WTC11 (cell line): ENCODE measurements around the gene ZP3. TPM values are rescaled to one million over a fixed set of nuclear protein-coding genes. Genes with fewer than 3 reads are reported as not detected.
"Not testable (repeated sequence)": the region's sequence is repeated elsewhere in the genome, so short reads cannot be mapped to it uniquely, and the experiment has no call there.

Source experiments
- ATAC-seq: fragments of 200-7000 bp; cut with Tn5 transposase; 2 replicates; pipeline ENCODE4 v1.10.0; 2021; ENCODE audit warnings: mild to moderate bottlenecking, moderate library complexity
- CTCF ChIA-PET: fragments of 300-600 bp; sonication (Branson Sonifier 250); formaldehyde crosslinking; loops from one replicate; lab custom pipeline; 2021; ENCODE audit warnings: antibody characterized with exemption; lab: Charles Lee
- POLR2A ChIA-PET: fragments of 350-600 bp; sonication (Branson Sonifier 250); formaldehyde crosslinking; loops from one replicate; lab custom pipeline; 2021; ENCODE audit warnings: antibody characterized with exemption; lab: Charles Lee
- DNase-seq: peaks from one replicate; pipeline ENCODE4 v3.0.0; 2021; ENCODE audit warnings: low spot score
- H3K27ac Mint-ChIP-seq: 2 replicates; pipeline ENCODE4 v1.8.0; 2021; ENCODE audit warnings: mixed read lengths
- H3K27me3 Mint-ChIP-seq: 2 replicates; pipeline ENCODE4 v1.8.0; 2021; ENCODE audit warnings: low read depth, mild to moderate bottlenecking, moderate library complexity, mixed read lengths
- H3K36me3 Mint-ChIP-seq: 2 replicates; pipeline ENCODE4 v1.8.0; 2021; ENCODE audit warnings: mixed read lengths
- H3K4me1 Mint-ChIP-seq: 2 replicates; pipeline ENCODE4 v1.8.0; 2022; ENCODE audit warnings: mixed read lengths
- H3K4me3 Mint-ChIP-seq: 2 replicates; pipeline ENCODE4 v1.8.0; 2021; ENCODE audit warnings: mild to moderate bottlenecking, moderate library complexity, mixed read lengths
- H3K9me3 Mint-ChIP-seq: 2 replicates; pipeline ENCODE4 v1.8.0; 2021; ENCODE audit warnings: mixed read lengths
- total RNA-seq: library from RNA; stranded (reverse); gene quantifications from 3 replicates; pipeline ENCODE4 v1.2.3, GENCODE V29; 2021

The ZP3 gene
- total RNA-seq, 1 experiment from 2014 or later = 1.8 TPM

DNA sequence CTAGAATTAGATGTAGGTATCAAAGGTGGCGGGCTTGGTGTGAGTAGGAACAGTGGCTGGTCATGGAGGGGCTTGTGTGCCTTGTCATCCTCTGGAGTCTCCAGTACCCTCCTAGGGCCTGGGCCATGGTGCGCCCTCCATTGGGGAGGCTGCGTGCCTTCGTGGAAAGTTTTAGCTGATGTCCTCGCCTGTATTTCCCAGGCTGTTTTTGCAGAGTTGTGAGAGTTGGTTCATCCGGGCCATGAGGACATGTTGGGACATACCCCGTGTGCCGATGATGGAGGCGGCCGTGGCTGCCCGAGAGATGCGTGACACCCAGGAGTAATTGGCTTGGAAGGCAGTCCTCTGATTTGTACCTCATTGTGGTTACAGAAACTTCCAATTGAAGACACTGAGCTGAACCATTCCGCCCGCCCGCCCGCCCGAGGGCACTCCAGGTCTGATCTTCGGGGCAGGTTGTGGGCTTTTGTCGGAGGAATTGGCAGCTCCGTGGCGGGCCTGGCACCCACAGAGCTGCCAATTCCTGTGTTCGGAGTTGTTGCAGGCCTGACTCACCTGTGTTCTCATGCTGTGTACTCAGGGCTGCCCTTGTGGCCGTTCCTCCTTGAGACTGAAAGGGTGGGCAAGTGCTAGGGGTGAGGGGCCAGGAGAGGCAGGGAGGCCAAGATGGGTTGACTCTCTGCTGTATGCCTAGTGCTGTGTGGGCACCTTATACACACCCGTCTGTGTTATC lies 52.2 kb downstream of the ZP3 start:
- POLR2A ChIA-PET, CTCF ChIA-PET, H3K9me3 Mint-ChIP-seq, H3K4me3 Mint-ChIP-seq, H3K36me3 Mint-ChIP-seq, DNase-seq, H3K27me3 Mint-ChIP-seq, H3K4me1 Mint-ChIP-seq: not testable (repeated sequence)
- ATAC-seq = peak; percentile 12; the same call in 1 of the 2 replicates
- peak overlapping the region; percentile 80 for H3K27ac Mint-ChIP-seq

DNA sequence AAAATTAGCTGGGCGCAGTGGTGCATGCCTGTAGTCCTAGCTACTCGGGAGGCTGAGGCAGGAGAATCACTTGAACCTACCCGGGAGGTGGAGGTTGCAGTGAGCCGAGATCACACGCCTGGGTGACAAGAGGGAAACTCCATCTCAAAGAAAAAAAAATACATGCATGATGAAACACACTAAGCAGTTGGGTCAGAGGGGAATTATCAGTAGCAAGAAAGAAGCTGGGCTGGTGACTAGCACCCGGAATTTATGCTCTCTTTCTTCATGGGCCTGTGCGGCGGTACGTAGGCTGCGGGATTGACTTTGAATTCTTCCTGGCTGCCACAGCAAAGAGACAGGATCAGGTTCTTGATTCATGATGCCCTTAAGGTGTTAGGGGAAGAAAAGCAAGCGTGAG lies 54.9 kb downstream of the ZP3 start:
- H3K9me3 Mint-ChIP-seq, ATAC-seq, POLR2A ChIA-PET: not testable (repeated sequence)

DNA sequence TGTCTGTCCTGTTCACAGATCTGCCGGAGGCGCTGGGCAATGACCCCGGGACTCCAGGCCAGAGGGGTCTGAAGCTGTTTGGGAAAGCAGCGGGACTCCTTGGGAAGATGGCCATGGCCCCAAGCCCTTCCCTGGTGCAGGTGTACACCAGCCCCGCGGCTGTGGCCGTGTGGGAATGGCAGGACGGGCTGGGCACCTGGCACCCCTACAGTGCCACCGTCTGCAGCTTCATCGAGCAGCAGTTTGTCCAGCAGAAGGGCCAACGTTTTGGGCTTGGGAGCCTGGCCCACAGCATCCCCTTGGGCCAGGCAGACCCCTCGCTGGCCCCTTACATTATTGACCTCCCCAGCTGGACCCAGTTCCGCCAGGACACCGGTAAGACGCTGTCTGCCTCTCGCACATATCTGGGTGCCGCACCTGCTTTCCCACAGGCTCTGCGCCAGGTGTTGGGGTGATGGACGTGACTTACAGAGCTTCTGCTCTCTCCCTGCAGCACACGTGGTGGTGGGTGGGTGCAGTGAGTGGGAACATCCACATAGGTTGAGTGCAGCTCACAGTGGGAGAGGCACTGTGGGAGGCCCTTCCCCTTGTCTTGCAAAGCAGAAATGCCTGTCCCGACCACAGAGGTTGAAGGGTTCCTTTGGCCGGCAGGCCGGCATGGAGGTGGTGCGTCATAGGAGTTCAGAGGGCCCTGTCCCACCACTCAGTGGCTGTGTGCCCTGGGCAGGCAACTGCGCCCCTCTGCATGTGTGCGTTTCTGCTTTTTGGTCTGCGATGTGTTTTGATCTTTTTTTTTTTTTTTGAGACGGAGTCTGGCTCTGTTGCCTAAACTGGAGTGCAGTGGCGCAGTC lies 55.9 kb downstream of the ZP3 start:
- H3K27me3 Mint-ChIP-seq, H3K4me3 Mint-ChIP-seq, H3K9me3 Mint-ChIP-seq, H3K4me1 Mint-ChIP-seq, POLR2A ChIA-PET, DNase-seq, H3K27ac Mint-ChIP-seq, CTCF ChIA-PET: not testable (repeated sequence)
- peak; percentile 43; the same call in 1 of the 2 replicates for ATAC-seq
- H3K36me3 Mint-ChIP-seq = peaks cover 16% of the 10 kb centered on the region

More for the DNA sequence above, 54.9 kb downstream of the ZP3 start:
- H3K27ac Mint-ChIP-seq, H3K27me3 Mint-ChIP-seq, H3K4me1 Mint-ChIP-seq, H3K4me3 Mint-ChIP-seq, CTCF ChIA-PET, DNase-seq: not testable (repeated sequence)
- peaks cover 16% of the 10 kb centered on the region for H3K36me3 Mint-ChIP-seq

DNA sequence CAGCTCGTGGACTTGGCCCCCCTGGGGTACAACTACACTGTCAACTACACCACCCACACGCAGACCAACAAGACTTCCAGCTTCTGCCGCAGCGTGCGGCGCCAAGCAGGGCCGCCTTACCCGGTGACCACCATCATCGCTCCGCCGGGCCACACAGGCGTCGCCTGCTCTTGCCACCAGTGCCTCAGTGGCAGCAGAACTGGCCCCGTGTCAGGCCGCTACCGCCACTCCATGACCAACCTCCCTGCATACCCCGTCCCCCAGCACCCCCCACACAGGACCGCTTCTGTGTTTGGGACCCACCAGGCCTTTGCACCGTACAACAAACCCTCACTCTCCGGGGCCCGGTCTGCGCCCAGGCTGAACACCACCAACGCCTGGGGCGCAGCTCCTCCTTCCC lies 57.9 kb downstream of the ZP3 start:
- H3K27ac Mint-ChIP-seq, DNase-seq: not testable (repeated sequence)
- H3K36me3 Mint-ChIP-seq = peaks cover 16% of the 10 kb centered on the region

GRCh38 chr7:76483081-76483480 lies 58.3 kb downstream of the ZP3 start:
- ATAC-seq, H3K27me3 Mint-ChIP-seq, POLR2A ChIA-PET, CTCF ChIA-PET, DNase-seq, H3K9me3 Mint-ChIP-seq, H3K4me1 Mint-ChIP-seq, H3K4me3 Mint-ChIP-seq: not testable (repeated sequence)
- peak overlapping the region; percentile 84; the same call in 1 of the 2 replicates for H3K27ac Mint-ChIP-seq
- H3K36me3 Mint-ChIP-seq = peaks cover 16% of the 10 kb centered on the region

More for the DNA sequence above, 57.9 kb downstream of the ZP3 start:
- H3K4me3 Mint-ChIP-seq, POLR2A ChIA-PET, H3K27me3 Mint-ChIP-seq, H3K9me3 Mint-ChIP-seq, H3K4me1 Mint-ChIP-seq, CTCF ChIA-PET, ATAC-seq: not testable (repeated sequence)

- not testable (repeated sequence) for H3K4me3 Mint-ChIP-seq
These were observed 59.7 kb downstream of the ZP3 start for GRCh38 chr7:76484456-76484855.

DNA sequence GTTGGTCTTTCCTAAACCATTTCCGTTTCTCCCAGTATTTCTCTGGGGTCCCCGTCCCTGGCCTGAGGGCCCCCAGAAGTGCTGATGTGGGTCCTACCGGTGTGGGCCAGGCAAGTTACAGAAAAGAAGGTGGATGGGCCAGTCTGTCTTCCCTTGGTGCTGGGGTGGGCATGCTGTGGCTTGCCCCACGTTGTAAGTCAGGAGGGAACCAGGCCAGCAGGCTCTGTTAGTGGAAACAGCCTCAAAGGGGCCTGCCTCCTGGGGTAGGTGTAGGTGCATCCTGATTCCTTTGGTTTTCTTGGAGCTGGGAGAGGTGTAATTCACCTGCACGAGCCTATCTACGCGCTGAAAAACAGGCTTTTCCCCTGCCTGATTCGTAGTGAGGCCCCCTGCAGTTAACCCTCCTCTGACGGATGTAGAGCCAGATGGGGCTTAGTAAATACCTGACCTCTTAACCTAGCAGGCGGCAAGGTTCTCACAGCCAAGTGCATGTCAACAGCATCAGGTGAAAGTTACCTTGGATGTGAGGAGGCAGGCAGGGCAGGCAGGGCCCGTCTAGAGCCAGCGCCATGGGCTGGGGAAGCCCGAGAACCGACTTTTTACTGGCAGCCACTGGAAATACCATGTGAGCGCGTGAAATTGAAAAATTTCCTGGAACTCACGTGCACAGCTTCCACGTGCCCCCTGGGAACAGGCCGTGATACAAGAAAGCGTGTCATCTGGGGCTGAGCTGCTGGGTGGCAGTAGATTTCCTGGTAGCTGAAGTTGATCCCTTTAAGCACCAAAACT lies 61.3 kb downstream of the ZP3 start:
- CTCF ChIA-PET, H3K9me3 Mint-ChIP-seq, H3K27ac Mint-ChIP-seq, H3K4me1 Mint-ChIP-seq, POLR2A ChIA-PET, H3K4me3 Mint-ChIP-seq, H3K27me3 Mint-ChIP-seq: not testable (repeated sequence)
- ATAC-seq (peak; percentile 89), DNase-seq (peak; percentile 65)
- peaks cover 16% of the 10 kb centered on the region for H3K36me3 Mint-ChIP-seq

More at GRCh38 chr7:76484456-76484855, 59.7 kb downstream of the ZP3 start:
- POLR2A ChIA-PET, CTCF ChIA-PET, H3K4me1 Mint-ChIP-seq, ATAC-seq, H3K9me3 Mint-ChIP-seq, H3K27me3 Mint-ChIP-seq, H3K27ac Mint-ChIP-seq, DNase-seq: not testable (repeated sequence)
- H3K36me3 Mint-ChIP-seq = peaks cover 16% of the 10 kb centered on the region

- peak overlapping the region; percentile 45; the same call in 1 of the 2 replicates for H3K27ac Mint-ChIP-seq
- not testable (repeated sequence) for H3K4me3 Mint-ChIP-seq
These were observed 61.9 kb downstream of the ZP3 start for GRCh38 chr7:76486618-76487017.

DNA sequence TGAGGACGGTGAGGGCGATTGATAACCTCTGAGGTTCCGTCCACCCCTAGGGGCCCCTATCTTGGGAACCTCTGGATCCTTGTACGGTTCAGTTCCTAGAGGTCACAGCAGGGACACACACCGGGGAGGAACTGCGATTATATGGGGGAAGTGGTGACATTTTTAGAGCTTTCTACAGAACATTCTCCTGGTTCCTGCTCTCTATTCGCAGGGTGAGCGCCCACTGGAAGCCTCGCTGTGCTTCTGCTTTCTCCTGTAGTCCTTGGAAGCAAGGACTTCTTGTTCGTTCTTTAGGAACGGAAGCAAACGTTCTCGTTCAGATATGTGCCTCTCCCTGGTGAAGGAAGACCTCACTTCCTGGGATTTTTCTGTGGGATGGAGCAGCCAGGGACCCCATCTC lies 63.2 kb downstream of the ZP3 start:
- H3K27me3 Mint-ChIP-seq, DNase-seq, H3K36me3 Mint-ChIP-seq, ATAC-seq, POLR2A ChIA-PET, H3K4me3 Mint-ChIP-seq, CTCF ChIA-PET, H3K4me1 Mint-ChIP-seq, H3K27ac Mint-ChIP-seq, H3K9me3 Mint-ChIP-seq: not testable (repeated sequence)

More at GRCh38 chr7:76486618-76487017, 61.9 kb downstream of the ZP3 start:
- H3K27me3 Mint-ChIP-seq, H3K4me1 Mint-ChIP-seq, H3K9me3 Mint-ChIP-seq, DNase-seq, CTCF ChIA-PET, ATAC-seq, POLR2A ChIA-PET: not testable (repeated sequence)
- H3K36me3 Mint-ChIP-seq = peaks cover 16% of the 10 kb centered on the region
